H1 (cell line): Measurements from ENCODE around the gene KLHDC7B. TPM values are rescaled to one million over a fixed set of nuclear protein-coding genes. Genes with fewer than 3 reads are reported as not detected.

Experiments
- CTCF ChIA-PET: fragments of 300-600 bp; sonication (Branson Sonifier 250); formaldehyde crosslinking; loops from one replicate; lab custom pipeline; 2021; ENCODE audit not compliant: partially characterized antibody; lab: Charles Lee
- POLR2A ChIA-PET: fragments of 300-600 bp; sonication (Branson Sonifier 250); formaldehyde crosslinking; loops from one replicate; lab custom pipeline; 2021; ENCODE audit warnings: inconsistent platforms; ENCODE audit not compliant: partially characterized antibody; lab: Charles Lee
- DNase-seq, 2 experiments: peaks; one replicate each; pipeline versions ENCODE4 v3.0.0 to v3.0.0-alpha.2; 2010 to 2022; ENCODE audit warnings: low spot score in 2 of 2, low read depth in 1 of 2, mixed read lengths in 1 of 2
- FAIRE-seq: peaks from 2 replicates; lab custom pipeline; 2011; peaks lifted over from hg19 to GRCh38; lab: Jason Lieb, UNC
- H2AFZ ChIP-seq: 2 replicates; pipeline ENCODE4 v1.8.1; 2012; ENCODE audit warnings: low read length, inconsistent platforms
- H2AK5ac ChIP-seq: 2 replicates; pipeline ENCODE4 v1.6.1; 2013; ENCODE audit warnings: low read depth, low read length
- H2BK120ac ChIP-seq: replicated peaks from 2 replicates; pipeline ENCODE3; 2013; ENCODE audit warnings: low read depth, low read length, inconsistent platforms
- H2BK12ac ChIP-seq: 2 replicates; pipeline ENCODE4 v1.6.1; 2013; ENCODE audit warnings: low read depth, low read length
- H2BK15ac ChIP-seq: 2 replicates; pipeline ENCODE4 v1.6.1; 2013; ENCODE audit warnings: low read length
- H2BK20ac ChIP-seq: 2 replicates; pipeline ENCODE4 v1.6.1; 2013; ENCODE audit warnings: low read length
- H2BK5ac ChIP-seq: 2 replicates; pipeline ENCODE4 v1.6.1; 2013; ENCODE audit warnings: low read depth, low read length
- H3K14ac ChIP-seq: 2 replicates; pipeline ENCODE4 v1.6.1; 2013; ENCODE audit warnings: inconsistent platforms; ENCODE audit not compliant: insufficient read length
- H3K18ac ChIP-seq: 2 replicates; pipeline ENCODE4 v1.6.1; 2013; ENCODE audit warnings: low read length; ENCODE audit errors: extremely low read depth
- H3K23ac ChIP-seq: 2 replicates; pipeline ENCODE4 v1.6.1; 2013; ENCODE audit warnings: inconsistent platforms; ENCODE audit not compliant: insufficient read length
- H3K23me2 ChIP-seq: 2 replicates; pipeline ENCODE4 v1.6.1; 2013; ENCODE audit warnings: low read depth, low read length
- H3K27ac ChIP-seq: 2 replicates; pipeline ENCODE4 v1.6.1; 2011; ENCODE audit warnings: low read depth, low read length, inconsistent platforms
- H3K27me3 ChIP-seq, 4 experiments: replicated peaks in 1 of 4; 1 replicate in 1 of 4; 2 replicates in 3 of 4; pipeline versions ENCODE4 v1.6.1 to v1.8.1; 2011 to 2013; ENCODE audit warnings: low read length in 3 of 4, mild to moderate bottlenecking in 3 of 4, inconsistent platforms in 2 of 4, mixed read lengths in 2 of 4, moderate library complexity in 1 of 4; ENCODE audit not compliant: control insufficient read depth in 3 of 4, insufficient read depth in 3 of 4; ENCODE audit errors: extremely low read depth in 1 of 4
- H3K36me3 ChIP-seq, 4 experiments: 2 replicates each; pipeline versions ENCODE4 v1.6.1 to v1.8.1; 2011 to 2013; ENCODE audit warnings: mild to moderate bottlenecking in 4 of 4, low read length in 3 of 4, moderate library complexity in 2 of 4, control low read depth in 1 of 4, inconsistent platforms in 1 of 4; ENCODE audit not compliant: insufficient read depth in 4 of 4, control insufficient read depth in 2 of 4
- H3K4ac ChIP-seq: replicated peaks from 2 replicates; pipeline ENCODE3; 2013; ENCODE audit warnings: low read length, low read depth, mixed read lengths, inconsistent platforms; ENCODE audit not compliant: insufficient read length
- H3K4me1 ChIP-seq, 4 experiments: replicated peaks in 1 of 4; 1 replicate in 1 of 4; 2 replicates in 3 of 4; pipeline versions ENCODE4 v1.6.1 to v1.8.1; 2011 to 2013; ENCODE audit warnings: low read length in 3 of 4, inconsistent platforms in 2 of 4, mixed read lengths in 1 of 4; ENCODE audit not compliant: insufficient read depth in 4 of 4, control insufficient read depth in 3 of 4
- H3K4me2 ChIP-seq, 2 experiments: 2 replicates each; pipeline versions ENCODE4 v1.6.1 to v1.8.1; 2011 to 2013; ENCODE audit warnings: low read depth in 2 of 2, low read length in 2 of 2, control low read depth in 1 of 2, inconsistent platforms in 1 of 2, mild to moderate bottlenecking in 1 of 2; ENCODE audit not compliant: insufficient read depth in 1 of 2
- H3K4me3 ChIP-seq, 4 experiments: fragments of 200-600, 300-600 bp in 1 of 4; sonication (generic), shearing (Covaris generic), sonication (Bioruptor Twin) in 1 of 4; 2 replicates each; pipeline versions ENCODE4 v1.5.1 to v1.8.1; 2011 to 2016; ENCODE audit warnings: low read length in 4 of 4, low read depth in 3 of 4, control low read depth in 2 of 4, inconsistent platforms in 2 of 4, mild to moderate bottlenecking in 2 of 4, mixed read lengths in 1 of 4, moderate library complexity in 1 of 4; ENCODE audit not compliant: insufficient read depth in 2 of 4; ENCODE audit errors: extremely low read depth in 1 of 4
- H3K56ac ChIP-seq: replicated peaks from 2 replicates; pipeline ENCODE3; 2013; ENCODE audit warnings: low read depth, mild to moderate bottlenecking, mixed read lengths, low read length, inconsistent platforms; ENCODE audit not compliant: insufficient read length
- H3K79me1 ChIP-seq: 2 replicates; pipeline ENCODE4 v1.6.1; 2013; ENCODE audit warnings: low read depth, low read length, control low read depth
- H3K79me2 ChIP-seq, 2 experiments: 2 replicates each; pipeline versions ENCODE4 v1.6.1 to v1.8.1; 2012 to 2013; ENCODE audit warnings: low read length in 2 of 2, mild to moderate bottlenecking in 2 of 2, inconsistent platforms in 1 of 2; ENCODE audit not compliant: insufficient read depth in 2 of 2, control insufficient read depth in 1 of 2
- H3K9ac ChIP-seq, 4 experiments: replicated peaks in 1 of 4; 1 replicate in 1 of 4; 2 replicates in 3 of 4; pipeline versions ENCODE4 v1.6.1 to v1.8.1; 2011 to 2013; ENCODE audit warnings: low read depth in 3 of 4, low read length in 3 of 4, control low read depth in 2 of 4, mild to moderate bottlenecking in 2 of 4, moderate library complexity in 2 of 4, inconsistent platforms in 1 of 4; ENCODE audit errors: extremely low read depth in 1 of 4
- H3K9me3 ChIP-seq, 2 experiments: 2 replicates each; pipeline versions ENCODE4 v1.6.1 to v1.8.1; 2012 to 2013; ENCODE audit warnings: mild to moderate bottlenecking in 2 of 2, moderate library complexity in 2 of 2, control low read depth in 1 of 2, inconsistent platforms in 1 of 2, low read depth in 1 of 2, low read length in 1 of 2, mixed read lengths in 1 of 2; ENCODE audit not compliant: insufficient read depth in 2 of 2
- H4K20me1 ChIP-seq, 2 experiments: replicated peaks in 1 of 2; 2 replicates each; pipeline versions ENCODE3 to v1.8.1; 2011 to 2013; ENCODE audit warnings: inconsistent platforms in 2 of 2, low read length in 2 of 2, mild to moderate bottlenecking in 1 of 2; ENCODE audit not compliant: insufficient read depth in 2 of 2, control insufficient read depth in 1 of 2
- H4K5ac ChIP-seq: 2 replicates; pipeline ENCODE4 v1.6.1; 2013; ENCODE audit warnings: low read length, low read depth, mixed read lengths, inconsistent platforms; ENCODE audit not compliant: insufficient read length
- H4K8ac ChIP-seq: 2 replicates; pipeline ENCODE4 v1.8.0; 2013; ENCODE audit warnings: mild to moderate bottlenecking, moderate library complexity, low read length, inconsistent platforms; ENCODE audit not compliant: insufficient read depth; ENCODE audit errors: extremely low read depth
- H4K91ac ChIP-seq: replicated peaks from 2 replicates; pipeline ENCODE3; 2013; ENCODE audit warnings: low read length, mixed read lengths, inconsistent platforms; ENCODE audit not compliant: insufficient read length
- BCL11A ChIP-seq, 2 experiments: IDR thresholded peaks; one replicate each; pipeline ENCODE4 v1.6.1; 2011; ENCODE audit warnings: low read depth in 2 of 2, low read length in 2 of 2, mild to moderate bottlenecking in 2 of 2
- CBX8 ChIP-seq: fragments of 300-800, 300-1000 bp; sonication (generic); IDR thresholded peaks from 2 replicates; pipeline ENCODE4 v1.7.1; 2016; ENCODE audit warnings: low read depth, low read length, borderline replicate concordance
- GTF2F1 ChIP-seq: IDR thresholded peaks from 2 replicates; pipeline ENCODE4 v1.6.1; 2012; ENCODE audit warnings: low read depth, low read length, improper control_type of control experiment, borderline replicate concordance
- JUND ChIP-seq: IDR thresholded peaks from 2 replicates; pipeline ENCODE4 v1.6.1; 2011; ENCODE audit warnings: mild to moderate bottlenecking, improper control_type of control experiment, low read length
- POLR2AphosphoS5 ChIP-seq: IDR thresholded peaks from 2 replicates; pipeline ENCODE4 v1.6.1; 2011; ENCODE audit warnings: low read depth, low read length
- RBBP5 ChIP-seq: IDR thresholded peaks from 2 replicates; pipeline ENCODE4 v1.7.1; 2012; ENCODE audit warnings: low read depth, mild to moderate bottlenecking, inconsistent platforms, low read length, moderate library complexity, borderline replicate concordance
- SIRT6 ChIP-seq: IDR thresholded peaks from one replicate; pipeline ENCODE4 v1.7.1; 2012; ENCODE audit warnings: low read length, inconsistent platforms
- SP1 ChIP-seq: IDR thresholded peaks from 2 replicates; pipeline ENCODE4 v1.6.1; 2011; ENCODE audit warnings: low read depth, low read length
- TBP ChIP-seq: IDR thresholded peaks from 2 replicates; pipeline ENCODE4 v1.6.1; 2011; ENCODE audit warnings: low read depth, low read length, improper control_type of control experiment
- USF2 ChIP-seq: IDR thresholded peaks from 2 replicates; pipeline ENCODE4 v1.6.1; 2011; ENCODE audit warnings: low read length, improper control_type of control experiment
- WGBS, 2 experiments: shearing (Covaris generic) in 1 of 2; methylation state at CpG; one replicate each; pipeline versions ENCODE4 v1.1.6 to v1.1.7; 2013 to 2015; ENCODE audit warnings: low lambda C conversion rate in 2 of 2, mixed read lengths in 2 of 2, inconsistent platforms in 1 of 2, low coverage in 1 of 2, missing lambda C conversion rate in 1 of 2; ENCODE audit not compliant: insufficient replicate concordance in 2 of 2, insufficient coverage in 1 of 2, insufficient read length in 1 of 2; ENCODE audit errors: extremely low coverage in 1 of 2, missing lambda C conversion rate in 1 of 2; 5-methylcytosine and 5-hydroxymethylcytosine counted together
- polyA plus RNA-seq, 7 experiments: library from polyadenylated mRNA; depleted of rRNA in 3 of 7; stranded (reverse) in 5 of 7; unstranded in 2 of 7; fragments of >200 nt in 5 of 7; fragments of 200-250 nt in 2 of 7; gene quantifications; 1 replicate in 5 of 7; 2 replicates in 1 of 7; 4 replicates in 1 of 7; pipeline versions ENCODE4 v1.2.1 to v1.2.3, GENCODE V29; 2011 to 2013; ENCODE audit warnings: missing spikeins in 2 of 7, mixed read lengths in 2 of 7
- total RNA-seq: library from RNA; stranded (reverse); fragmentation: NEBNext Ultra II Directional; extraction: Animal tissue kit (Norgen Biotek cat#: 25700); gene quantifications from 2 replicates; pipeline ENCODE4 v1.2.1, GENCODE V29; 2021
- TF ChIP-seq, protein P1 (sequence below): IDR thresholded peaks from 2 replicates; pipeline ENCODE4 v1.6.1; 2011; ENCODE audit warnings: low read depth, mild to moderate bottlenecking, low read length; ENCODE audit not compliant: insufficient read depth
- TF ChIP-seq, protein P2 (sequence below): IDR thresholded peaks from 2 replicates; pipeline ENCODE4 v1.6.1; 2012; ENCODE audit warnings: low read length, inconsistent platforms

KLHDC7B gene
- total and polyA plus RNA-seq, 2 of the 8 experiments (the other 6 are each of a cell fraction or from before 2014, with no cell fraction given) = not detected

DNA sequence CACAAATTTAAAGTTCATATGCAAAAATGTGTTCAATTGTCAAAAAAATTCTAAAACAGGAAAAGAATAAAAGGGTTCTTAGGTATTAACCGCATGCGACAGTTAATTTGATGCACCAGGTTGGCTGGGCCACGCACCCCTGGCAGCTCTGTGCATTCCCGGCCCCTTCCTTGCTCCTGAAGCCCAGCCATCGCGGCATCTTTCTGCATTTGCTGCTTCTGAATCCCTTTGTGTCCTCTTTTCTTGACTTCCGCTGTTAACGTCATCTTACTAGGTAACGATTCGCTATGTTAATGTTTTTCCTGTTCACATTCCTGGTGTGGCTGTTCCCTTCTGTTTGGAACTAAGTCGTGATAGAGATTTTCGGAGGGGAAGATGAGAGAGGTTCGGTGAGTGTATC is 7.9 kb upstream of the KLHDC7B start:
- Histone ChIP-seq H3K56ac (no peak overlapping the region), H4K5ac (no peak overlapping the region), H4K20me1 (no peaks in the 10 kb centered on the region), H2BK120ac (no peak overlapping the region), H3K4me1 (no peaks in the 10 kb centered on the region), H3K27me3 (peaks cover 1 to 8% (median 6%) of the 10 kb centered on the region in 4 experiments; a peak in 6 of 7 replicates), H3K23me2 (no peaks in the 10 kb centered on the region), H2BK12ac (no peak overlapping the region), H3K4ac (no peak overlapping the region), H3K79me1 (no peaks in the 10 kb centered on the region), H2BK20ac (no peak overlapping the region), H2AFZ (no peak overlapping the region), H3K23ac (no peak overlapping the region), H3K79me2 (no peaks in the 10 kb centered on the region), H4K91ac (no peak overlapping the region), H2BK5ac (no peak overlapping the region), H3K9me3 (no peaks in the 10 kb centered on the region), H3K14ac (no peak overlapping the region), H4K8ac (no peak overlapping the region), H2AK5ac (no peak overlapping the region), H3K27ac (no peak overlapping the region), H2BK15ac (no peak overlapping the region), H3K36me3 (no peaks in the 10 kb centered on the region), H3K18ac (no peak overlapping the region), H3K9ac (no peak overlapping the region), H3K4me2 (no peak overlapping the region), H3K4me3 (no peak overlapping the region)
- FAIRE-seq (no peak), DNase-seq (no peak)
- CTCF ChIA-PET = interaction anchor here (0.6 to 6.6 kb wide), 4 partner anchors 9 to 92 kb away, joined by 3 to 36 read pairs (median 3); partner anchors contain the start of gene SCO2
- WGBS, 2 experiments = 90 to 100% methylated on average over 3 to 13 of the region's 13 CpGs
- POLR2A ChIA-PET = no interaction called here
- TF ChIP-seq SP1 (no peak), GTF2F1 (no peak), TBP (no peak), USF2 (no peak), RBBP5 (no peak), CBX8 (no peak), SIRT6 (no peak), POLR2AphosphoS5 (no peak), JUND (no peak), BCL11A (IDR thresholded peaks at IDR 0.05; ENCODE audit: low read depth in 2 of 2, low read length in 2 of 2) (no peak)
- TF ChIP-seq, protein P1, sequence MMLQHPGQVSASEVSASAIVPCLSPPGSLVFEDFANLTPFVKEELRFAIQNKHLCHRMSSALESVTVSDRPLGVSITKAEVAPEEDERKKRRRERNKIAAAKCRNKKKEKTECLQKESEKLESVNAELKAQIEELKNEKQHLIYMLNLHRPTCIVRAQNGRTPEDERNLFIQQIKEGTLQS = no peak
- TF ChIP-seq, protein P2, sequence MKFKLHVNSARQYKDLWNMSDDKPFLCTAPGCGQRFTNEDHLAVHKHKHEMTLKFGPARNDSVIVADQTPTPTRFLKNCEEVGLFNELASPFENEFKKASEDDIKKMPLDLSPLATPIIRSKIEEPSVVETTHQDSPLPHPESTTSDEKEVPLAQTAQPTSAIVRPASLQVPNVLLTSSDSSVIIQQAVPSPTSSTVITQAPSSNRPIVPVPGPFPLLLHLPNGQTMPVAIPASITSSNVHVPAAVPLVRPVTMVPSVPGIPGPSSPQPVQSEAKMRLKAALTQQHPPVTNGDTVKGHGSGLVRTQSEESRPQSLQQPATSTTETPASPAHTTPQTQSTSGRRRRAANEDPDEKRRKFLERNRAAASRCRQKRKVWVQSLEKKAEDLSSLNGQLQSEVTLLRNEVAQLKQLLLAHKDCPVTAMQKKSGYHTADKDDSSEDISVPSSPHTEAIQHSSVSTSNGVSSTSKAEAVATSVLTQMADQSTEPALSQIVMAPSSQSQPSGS = no peak
